ENCODE data around the gene NEUROD6. TPM values are rescaled to one million over a fixed set of nuclear protein-coding genes. Genes with fewer than 3 reads are reported as not detected.

Gene NEUROD6
- total and polyA plus RNA-seq, 2 experiments from 2014 or later = not detected

DNA sequence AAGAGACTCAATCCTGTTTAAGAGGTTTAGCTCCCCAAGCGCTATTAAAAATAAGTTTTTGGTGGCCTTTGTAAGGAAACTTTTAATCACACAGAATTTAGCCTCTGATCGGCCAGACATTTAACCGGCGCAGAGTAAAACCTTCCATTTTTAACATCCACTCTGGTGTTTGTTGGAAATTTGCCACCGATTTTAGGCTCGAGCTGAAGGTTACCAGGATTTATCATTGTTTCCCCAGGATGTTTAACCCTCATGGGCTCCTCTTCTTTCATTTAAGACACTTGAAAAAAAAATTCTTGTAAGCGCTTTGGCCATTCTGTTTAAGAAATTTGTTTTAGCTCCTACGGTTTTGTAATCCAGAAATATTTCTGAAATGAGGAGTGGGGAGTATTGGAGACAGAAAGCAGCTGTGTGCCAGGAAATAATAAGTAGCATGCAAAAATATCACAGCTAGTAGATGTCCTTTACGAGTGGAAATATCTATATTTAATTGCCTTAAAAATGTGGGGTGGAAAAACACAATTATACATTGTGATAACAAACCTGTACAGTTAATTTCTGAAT lies 3.4 kb downstream of the NEUROD6 start:
- H3K4me3 Mint-ChIP-seq = peak overlapping the region; percentile 72
- ATAC-seq = no peak
- no peaks in the 10 kb centered on the region for H3K36me3 Mint-ChIP-seq (ENCODE audit: low read depth)
- no peak for DNase-seq (ENCODE audit: low spot score)
- Histone ChIP-seq H3K4me2 (peak overlapping the region; percentile 88), H3K36me3 (ENCODE audit: insufficient read depth) (no peaks in the 10 kb centered on the region), H3K4me1 (ENCODE audit: insufficient read depth) (peaks cover 7% of the 10 kb centered on the region; the same call in 1 of the 2 replicates), H3K27me3 (ENCODE audit: insufficient read depth) (peaks cover 37% of the 10 kb centered on the region), H3K27ac (ENCODE audit: low read depth) (no peak overlapping the region), H3K4me3 (peak overlapping the region; percentile 70), H3F3A (replicated peaks; ENCODE audit: low read depth) (no peaks in the 10 kb centered on the region; the same call in 1 of the 2 replicates), H4K20me1 (replicated peaks; ENCODE audit: insufficient read depth) (no peaks in the 10 kb centered on the region), H2AFZ (peak overlapping the region; percentile 99), H3K9me2 (ENCODE audit: insufficient read depth) (0 out of 2 replicates have a peak, but pooled peaks cover 2% of the 10 kb centered on the region), H3K79me2 (replicated peaks; ENCODE audit: insufficient read depth) (no peaks in the 10 kb centered on the region)
- H3K4me1 Mint-ChIP-seq = no peaks in the 10 kb centered on the region; the same call in 2 of the 3 replicates
- no peak overlapping the region for H3K27ac Mint-ChIP-seq
- peaks cover 25% of the 10 kb centered on the region for H3K27me3 Mint-ChIP-seq (ENCODE audit: insufficient read depth, low read depth, poor library complexity)
- TF ChIP-seq POLR2AphosphoS5 (IDR thresholded peaks at IDR 0.05; ENCODE audit: low read depth) (no peak), EZH2 (IDR thresholded peaks at IDR 0.05; ENCODE audit: low read depth, unreplicated experiment) (peak; percentile 36)
- no peaks in the 10 kb centered on the region for H3K9me3 Mint-ChIP-seq

DNA sequence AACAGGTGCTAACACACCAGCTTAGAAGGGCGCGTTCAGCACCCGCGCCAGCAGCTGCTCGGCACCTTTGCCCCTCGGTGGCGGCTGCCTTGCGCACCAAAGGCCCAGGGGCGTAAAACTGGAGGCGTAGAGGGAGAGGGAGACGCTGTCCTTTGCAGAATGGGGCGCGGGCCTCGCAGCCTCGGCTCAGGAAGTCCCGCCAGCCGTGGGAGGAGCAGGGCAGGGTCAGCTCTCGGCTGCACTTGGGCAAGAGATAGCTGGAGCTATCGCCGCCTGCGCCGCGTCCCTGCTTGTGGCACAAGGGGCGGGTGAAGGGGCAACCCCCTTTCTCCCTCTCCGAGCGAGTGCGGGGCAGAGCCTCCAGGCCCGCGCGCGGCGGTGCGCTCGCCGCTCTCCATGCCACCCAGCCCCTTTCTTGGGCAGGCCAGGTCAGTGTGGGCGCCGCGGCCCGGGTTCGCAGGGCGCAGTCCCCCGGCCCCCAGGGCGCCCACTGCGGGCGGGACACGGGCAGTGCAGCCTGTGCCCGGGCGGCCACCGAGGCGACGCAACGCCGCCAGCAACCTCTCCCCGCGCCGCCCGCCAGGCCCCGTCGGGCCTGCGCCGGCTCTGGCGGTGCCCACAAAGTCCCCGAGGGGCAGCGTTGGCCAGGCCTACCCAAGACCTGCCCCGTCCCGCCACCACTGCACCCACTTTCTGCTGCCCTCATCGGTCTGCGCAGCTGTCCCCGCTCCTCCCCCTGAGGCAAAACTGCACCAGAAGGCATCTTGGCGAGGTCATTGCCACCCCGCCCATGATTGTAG lies 4.1 kb downstream of the NEUROD6 start:
- H3K4me1 Mint-ChIP-seq = no peaks in the 10 kb centered on the region; the same call in 2 of the 3 replicates
- TF ChIP-seq, protein P1, sequence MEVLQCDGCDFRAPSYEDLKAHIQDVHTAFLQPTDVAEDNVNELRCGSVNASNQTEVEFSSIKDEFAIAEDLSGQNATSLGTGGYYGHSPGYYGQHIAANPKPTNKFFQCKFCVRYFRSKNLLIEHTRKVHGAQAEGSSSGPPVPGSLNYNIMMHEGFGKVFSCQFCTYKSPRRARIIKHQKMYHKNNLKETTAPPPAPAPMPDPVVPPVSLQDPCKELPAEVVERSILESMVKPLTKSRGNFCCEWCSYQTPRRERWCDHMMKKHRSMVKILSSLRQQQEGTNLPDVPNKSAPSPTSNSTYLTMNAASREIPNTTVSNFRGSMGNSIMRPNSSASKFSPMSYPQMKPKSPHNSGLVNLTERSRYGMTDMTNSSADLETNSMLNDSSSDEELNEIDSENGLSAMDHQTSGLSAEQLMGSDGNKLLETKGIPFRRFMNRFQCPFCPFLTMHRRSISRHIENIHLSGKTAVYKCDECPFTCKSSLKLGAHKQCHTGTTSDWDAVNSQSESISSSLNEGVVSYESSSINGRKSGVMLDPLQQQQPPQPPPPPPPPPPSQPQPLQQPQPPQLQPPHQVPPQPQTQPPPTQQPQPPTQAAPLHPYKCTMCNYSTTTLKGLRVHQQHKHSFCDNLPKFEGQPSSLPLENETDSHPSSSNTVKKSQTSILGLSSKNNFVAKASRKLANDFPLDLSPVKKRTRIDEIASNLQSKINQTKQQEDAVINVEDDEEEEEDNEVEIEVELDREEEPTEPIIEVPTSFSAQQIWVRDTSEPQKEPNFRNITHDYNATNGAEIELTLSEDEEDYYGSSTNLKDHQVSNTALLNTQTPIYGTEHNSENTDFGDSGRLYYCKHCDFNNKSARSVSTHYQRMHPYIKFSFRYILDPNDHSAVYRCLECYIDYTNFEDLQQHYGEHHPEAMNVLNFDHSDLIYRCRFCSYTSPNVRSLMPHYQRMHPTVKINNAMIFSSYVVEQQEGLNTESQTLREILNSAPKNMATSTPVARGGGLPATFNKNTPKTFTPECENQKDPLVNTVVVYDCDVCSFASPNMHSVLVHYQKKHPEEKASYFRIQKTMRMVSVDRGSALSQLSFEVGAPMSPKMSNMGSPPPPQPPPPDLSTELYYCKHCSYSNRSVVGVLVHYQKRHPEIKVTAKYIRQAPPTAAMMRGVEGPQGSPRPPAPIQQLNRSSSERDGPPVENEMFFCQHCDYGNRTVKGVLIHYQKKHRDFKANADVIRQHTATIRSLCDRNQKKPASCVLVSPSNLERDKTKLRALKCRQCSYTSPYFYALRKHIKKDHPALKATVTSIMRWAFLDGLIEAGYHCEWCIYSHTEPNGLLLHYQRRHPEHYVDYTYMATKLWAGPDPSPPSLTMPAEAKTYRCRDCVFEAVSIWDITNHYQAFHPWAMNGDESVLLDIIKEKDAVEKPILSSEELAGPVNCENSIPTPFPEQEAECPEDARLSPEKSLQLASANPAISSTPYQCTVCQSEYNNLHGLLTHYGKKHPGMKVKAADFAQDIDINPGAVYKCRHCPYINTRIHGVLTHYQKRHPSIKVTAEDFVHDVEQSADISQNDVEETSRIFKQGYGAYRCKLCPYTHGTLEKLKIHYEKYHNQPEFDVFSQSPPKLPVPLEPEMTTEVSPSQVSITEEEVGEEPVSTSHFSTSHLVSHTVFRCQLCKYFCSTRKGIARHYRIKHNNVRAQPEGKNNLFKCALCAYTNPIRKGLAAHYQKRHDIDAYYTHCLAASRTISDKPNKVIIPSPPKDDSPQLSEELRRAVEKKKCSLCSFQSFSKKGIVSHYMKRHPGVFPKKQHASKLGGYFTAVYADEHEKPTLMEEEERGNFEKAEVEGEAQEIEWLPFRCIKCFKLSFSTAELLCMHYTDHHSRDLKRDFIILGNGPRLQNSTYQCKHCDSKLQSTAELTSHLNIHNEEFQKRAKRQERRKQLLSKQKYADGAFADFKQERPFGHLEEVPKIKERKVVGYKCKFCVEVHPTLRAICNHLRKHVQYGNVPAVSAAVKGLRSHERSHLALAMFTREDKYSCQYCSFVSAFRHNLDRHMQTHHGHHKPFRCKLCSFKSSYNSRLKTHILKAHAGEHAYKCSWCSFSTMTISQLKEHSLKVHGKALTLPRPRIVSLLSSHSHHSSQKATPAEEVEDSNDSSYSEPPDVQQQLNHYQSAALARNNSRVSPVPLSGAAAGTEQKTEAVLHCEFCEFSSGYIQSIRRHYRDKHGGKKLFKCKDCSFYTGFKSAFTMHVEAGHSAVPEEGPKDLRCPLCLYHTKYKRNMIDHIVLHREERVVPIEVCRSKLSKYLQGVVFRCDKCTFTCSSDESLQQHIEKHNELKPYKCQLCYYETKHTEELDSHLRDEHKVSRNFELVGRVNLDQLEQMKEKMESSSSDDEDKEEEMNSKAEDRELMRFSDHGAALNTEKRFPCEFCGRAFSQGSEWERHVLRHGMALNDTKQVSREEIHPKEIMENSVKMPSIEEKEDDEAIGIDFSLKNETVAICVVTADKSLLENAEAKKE (CRISPR knock-in tag; IDR thresholded peaks at IDR 0.05) = no peak
- TF ChIP-seq, protein P2, sequence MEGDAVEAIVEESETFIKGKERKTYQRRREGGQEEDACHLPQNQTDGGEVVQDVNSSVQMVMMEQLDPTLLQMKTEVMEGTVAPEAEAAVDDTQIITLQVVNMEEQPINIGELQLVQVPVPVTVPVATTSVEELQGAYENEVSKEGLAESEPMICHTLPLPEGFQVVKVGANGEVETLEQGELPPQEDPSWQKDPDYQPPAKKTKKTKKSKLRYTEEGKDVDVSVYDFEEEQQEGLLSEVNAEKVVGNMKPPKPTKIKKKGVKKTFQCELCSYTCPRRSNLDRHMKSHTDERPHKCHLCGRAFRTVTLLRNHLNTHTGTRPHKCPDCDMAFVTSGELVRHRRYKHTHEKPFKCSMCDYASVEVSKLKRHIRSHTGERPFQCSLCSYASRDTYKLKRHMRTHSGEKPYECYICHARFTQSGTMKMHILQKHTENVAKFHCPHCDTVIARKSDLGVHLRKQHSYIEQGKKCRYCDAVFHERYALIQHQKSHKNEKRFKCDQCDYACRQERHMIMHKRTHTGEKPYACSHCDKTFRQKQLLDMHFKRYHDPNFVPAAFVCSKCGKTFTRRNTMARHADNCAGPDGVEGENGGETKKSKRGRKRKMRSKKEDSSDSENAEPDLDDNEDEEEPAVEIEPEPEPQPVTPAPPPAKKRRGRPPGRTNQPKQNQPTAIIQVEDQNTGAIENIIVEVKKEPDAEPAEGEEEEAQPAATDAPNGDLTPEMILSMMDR (conservative IDR thresholded peaks at IDR 0.05; ENCODE audit: low read depth in 2 of 2) = peak; percentile 34 to 62
- peaks cover 25% of the 10 kb centered on the region for H3K27me3 Mint-ChIP-seq (ENCODE audit: insufficient read depth, low read depth, poor library complexity)
- Histone ChIP-seq H3K4me3 (peak overlapping the region; percentile 70), H3F3A (replicated peaks; ENCODE audit: low read depth) (no peaks in the 10 kb centered on the region; the same call in 1 of the 2 replicates), H3K27ac (ENCODE audit: low read depth) (no peak overlapping the region), H3K27me3 (ENCODE audit: insufficient read depth) (peaks cover 37% of the 10 kb centered on the region), H3K79me2 (replicated peaks; ENCODE audit: insufficient read depth) (no peaks in the 10 kb centered on the region), H3K9me2 (ENCODE audit: insufficient read depth) (0 out of 2 replicates have a peak, but pooled peaks cover 2% of the 10 kb centered on the region), H3K4me1 (ENCODE audit: insufficient read depth) (peaks cover 7% of the 10 kb centered on the region; the same call in 1 of the 2 replicates), H3K36me3 (ENCODE audit: insufficient read depth) (no peaks in the 10 kb centered on the region), H2AFZ (peak overlapping the region; percentile 99), H3K4me2 (peak overlapping the region; percentile 88), H4K20me1 (replicated peaks; ENCODE audit: insufficient read depth) (no peaks in the 10 kb centered on the region)
- DNase-seq (ENCODE audit: low spot score) (peak; percentile 65), ATAC-seq (peak; percentile 89)
- no peaks in the 10 kb centered on the region; the same call in 2 of the 3 replicates for H3K9me3 Mint-ChIP-seq
- H3K27ac Mint-ChIP-seq = no peak overlapping the region
- H3K36me3 Mint-ChIP-seq (ENCODE audit: low read depth) = no peaks in the 10 kb centered on the region
- H3K4me3 Mint-ChIP-seq = peak overlapping the region; percentile 73

All from GM23338 (cell line).